MM.1S (cell line): ENCODE measurements around the gene TP53AIP1.

Experiments
- DNase-seq: peaks from one replicate; pipeline ENCODE4 v3.0.0-alpha.2; 2015
- H2AFZ ChIP-seq: fragments of 300-600 bp; sonication (generic); 2 replicates; pipeline ENCODE4 v1.6.0; 2016; ENCODE audit warnings: antibody characterized with exemption, low read length
- H3F3A ChIP-seq: fragments of 300-600 bp; sonication (generic); 2 replicates; pipeline ENCODE4 v1.6.1; 2016; ENCODE audit warnings: mild to moderate bottlenecking, antibody characterized with exemption, low read length, moderate library complexity, mixed read lengths; ENCODE audit not compliant: insufficient read depth
- H3K27ac ChIP-seq: fragments of 300-600 bp; sonication (generic); 2 replicates; pipeline ENCODE4 v1.5.1; 2016; ENCODE audit warnings: mild to moderate bottlenecking, low read length
- H3K27me3 ChIP-seq: fragments of 300-600 bp; sonication (generic); replicated peaks from 2 replicates; pipeline ENCODE4 v1.6.0; 2016; ENCODE audit warnings: low read length; ENCODE audit not compliant: insufficient read depth
- H3K36me3 ChIP-seq: fragments of 300-600 bp; sonication (generic); replicated peaks from 2 replicates; pipeline ENCODE4 v1.6.1; 2016; ENCODE audit warnings: mild to moderate bottlenecking, low read length, mixed read lengths; ENCODE audit not compliant: insufficient read depth
- H3K4me1 ChIP-seq: fragments of 300-600 bp; sonication (generic); 2 replicates; pipeline ENCODE4 v1.6.1; 2016; ENCODE audit warnings: low read length, mixed read lengths
- H3K4me2 ChIP-seq: fragments of 300-600 bp; sonication (generic); 2 replicates; pipeline ENCODE4 v1.6.0; 2016; ENCODE audit warnings: low read depth, low read length
- H3K4me3 ChIP-seq: fragments of 300-600 bp; sonication (generic); 2 replicates; pipeline ENCODE4 v1.5.1; 2016; ENCODE audit warnings: low read length, mixed read lengths
- H3K79me2 ChIP-seq: fragments of 300-600 bp; sonication (generic); 2 replicates; pipeline ENCODE4 v1.6.1; 2016; ENCODE audit warnings: mixed run types, low read length, mixed read lengths
- H3K9ac ChIP-seq: fragments of 300-600 bp; sonication (generic); 2 replicates; pipeline ENCODE4 v1.6.1; 2016; ENCODE audit warnings: low read length, mixed read lengths
- H3K9me2 ChIP-seq: fragments of 300-600 bp; sonication (generic); replicated peaks from 2 replicates; pipeline ENCODE4 v1.6.1; 2016; ENCODE audit warnings: mild to moderate bottlenecking, low read length, mixed read lengths; ENCODE audit not compliant: insufficient read depth
- H3K9me3 ChIP-seq: fragments of 300-600 bp; sonication (generic); replicated peaks from 2 replicates; pipeline ENCODE4 v1.6.1; 2016; ENCODE audit warnings: mild to moderate bottlenecking, low read length, mixed read lengths; ENCODE audit not compliant: insufficient read depth
- H4K20me1 ChIP-seq: fragments of 300-600 bp; sonication (generic); 2 replicates; pipeline ENCODE4 v1.6.1; 2016; ENCODE audit warnings: mild to moderate bottlenecking, low read length, moderate library complexity, mixed read lengths; ENCODE audit not compliant: insufficient read depth
- CTCF ChIP-seq: fragments of 300-600 bp; sonication (generic); IDR thresholded peaks from 2 replicates; pipeline ENCODE4 v1.5.1; 2016; ENCODE audit warnings: antibody characterized with exemption, low read length, mixed read lengths
- EZH2 ChIP-seq: fragments of 300-600 bp; sonication (generic); optimal IDR thresholded peaks from 2 replicates; pipeline ENCODE3; 2017; ENCODE audit warnings: low read depth, mild to moderate bottlenecking, antibody characterized with exemption, low read length, mixed read lengths
- EZH2phosphoT487 ChIP-seq: fragments of 300-600 bp; sonication (generic); IDR thresholded peaks from 2 replicates; pipeline ENCODE4 v1.6.1; 2018; ENCODE audit warnings: antibody characterized with exemption, low read length

Gene TP53AIP1

GRCh38 chr11:128946648-128947047 is 4.0 kb upstream of the TP53AIP1 start:
- no peaks in the 10 kb centered on the region for H4K20me1 ChIP-seq
- H3K4me2 ChIP-seq: no peak overlapping the region
- H2AFZ ChIP-seq: no peak overlapping the region
- H3K36me3 ChIP-seq: no peaks in the 10 kb centered on the region
- H3K9ac ChIP-seq: no peak overlapping the region
- H3F3A ChIP-seq: no peaks in the 10 kb centered on the region; the same call in 1 of the 2 replicates
- TF ChIP-seq CTCF (no peak), EZH2phosphoT487 (no peak), EZH2 (no peak)
- no peaks in the 10 kb centered on the region for H3K79me2 ChIP-seq
- no peak overlapping the region for H3K27ac ChIP-seq
- no peak for DNase-seq
- H3K27me3 ChIP-seq: no peaks in the 10 kb centered on the region
- H3K4me1 ChIP-seq: no peaks in the 10 kb centered on the region
- H3K9me2 ChIP-seq: no peaks in the 10 kb centered on the region
- no peak overlapping the region for H3K4me3 ChIP-seq
- no peaks in the 10 kb centered on the region for H3K9me3 ChIP-seq

- no peaks in the 10 kb centered on the region; the same call in 1 of the 2 replicates for H3F3A ChIP-seq
- DNase-seq: no peak
- H3K36me3 ChIP-seq: no peaks in the 10 kb centered on the region
- H3K9me3 ChIP-seq: no peaks in the 10 kb centered on the region
- H3K4me2 ChIP-seq: no peak overlapping the region
- no peaks in the 10 kb centered on the region for H3K79me2 ChIP-seq
- TF ChIP-seq CTCF (no peak), EZH2 (no peak), EZH2phosphoT487 (no peak)
- H3K4me3 ChIP-seq: no peak overlapping the region
- no peaks in the 10 kb centered on the region; the same call in 1 of the 2 replicates for H3K27me3 ChIP-seq
- H3K4me1 ChIP-seq: no peaks in the 10 kb centered on the region
- no peaks in the 10 kb centered on the region for H4K20me1 ChIP-seq
- H3K27ac ChIP-seq: no peak overlapping the region
- H3K9me2 ChIP-seq: no peaks in the 10 kb centered on the region
- H3K9ac ChIP-seq: no peak overlapping the region
- no peak overlapping the region for H2AFZ ChIP-seq
Observed at GRCh38 chr11:128943428-128943976, 831 bp upstream of the TP53AIP1 start.

GRCh38 chr11:128942272-128942612 is 429 bp downstream of the TP53AIP1 start:
- H3K4me1 ChIP-seq: no peaks in the 10 kb centered on the region
- no peaks in the 10 kb centered on the region for H4K20me1 ChIP-seq
- H3K9me2 ChIP-seq: no peaks in the 10 kb centered on the region
- H3K79me2 ChIP-seq: no peaks in the 10 kb centered on the region
- H3K4me2 ChIP-seq: no peak overlapping the region
- H3K36me3 ChIP-seq: no peaks in the 10 kb centered on the region
- H3K27me3 ChIP-seq: no peaks in the 10 kb centered on the region; the same call in 1 of the 2 replicates
- TF ChIP-seq CTCF (no peak), EZH2phosphoT487 (no peak), EZH2 (no peak)
- H3K27ac ChIP-seq: no peak overlapping the region
- no peak overlapping the region for H3K4me3 ChIP-seq
- no peak overlapping the region for H2AFZ ChIP-seq
- H3K9ac ChIP-seq: no peak overlapping the region
- no peak for DNase-seq
- no peaks in the 10 kb centered on the region for H3K9me3 ChIP-seq
- no peaks in the 10 kb centered on the region; the same call in 1 of the 2 replicates for H3F3A ChIP-seq
